Spleen (tissue), 7 donors: Measurements from ENCODE around the gene SBK3.

Experiments
- CTCF ChIP-seq, 11 experiments: fragments of 200-600 bp in 7 of 11; fragments of 450-650 bp in 4 of 11; sonication (generic) in 4 of 11; IDR thresholded peaks in 8 of 11; conservative IDR thresholded peaks in 3 of 11; 1 replicate in 7 of 11; 2 replicates in 4 of 11; pipeline versions ENCODE4 v1.4.0 to v1.8.0; 2016 to 2021; ENCODE audit warnings: antibody characterized with exemption in 11 of 11, inconsistent platforms in 4 of 11, mild to moderate bottlenecking in 1 of 11
- POLR2A ChIP-seq, 3 donors: fragments of 450-650 bp; IDR thresholded peaks; one replicate each; pipeline ENCODE4 v1.5.1; 2017; ENCODE audit warnings: antibody characterized with exemption in 3 of 3, mild to moderate bottlenecking in 1 of 3
- donor health status: DM: no; HTN: no; CAD: no; lungs with moderate emphysema.
- donor health status: DM: no; HTN: no; CAD: no.
- donor health status: DM: no; HTN: no; CAD: no.

- TF ChIP-seq POLR2A (IDR thresholded peaks at IDR 0.05) (no peak), CTCF (IDR thresholded peaks at IDR 0.05 in 8 of 11, conservative IDR thresholded peaks at IDR 0.05 in 3 of 11) (no peak)
Observed at GRCh38 chr19:55554741-55555152, 9.4 kb upstream of the SBK3 start.
